Fibroblast of the conjunctiva (primary cell): ENCODE results near the gene SORCS2.

Experiments used
- DNase-seq: peaks from one replicate; pipeline ENCODE4 v3.0.0-alpha.2; 2010; ENCODE audit warnings: low read depth

The SORCS2 gene

GRCh38 chr4:7693711-7694110, 501.4 kb downstream of the SORCS2 start:
- no peak for DNase-seq

- DNase-seq: no peak
These were observed 502.0 kb downstream of the SORCS2 start for GRCh38 chr4:7694324-7694723.

GRCh38 chr4:7697343-7697742, 505.0 kb downstream of the SORCS2 start:
- DNase-seq: no peak

GRCh38 chr4:7697821-7698220, 505.5 kb downstream of the SORCS2 start:
- DNase-seq: no peak

GRCh38 chr4:7698584-7698983, 506.2 kb downstream of the SORCS2 start:
- no peak for DNase-seq

- no peak for DNase-seq
These were observed 506.7 kb downstream of the SORCS2 start for GRCh38 chr4:7699031-7699430.

- no peak for DNase-seq
These were observed 507.5 kb downstream of the SORCS2 start for GRCh38 chr4:7699825-7700224.

GRCh38 chr4:7700665-7701064, 508.3 kb downstream of the SORCS2 start:
- DNase-seq: no peak

- DNase-seq: no peak
These were observed 509.7 kb downstream of the SORCS2 start for GRCh38 chr4:7701866-7702649.

GRCh38 chr4:7703688-7704087, 511.4 kb downstream of the SORCS2 start:
- no peak for DNase-seq

- no peak for DNase-seq
These were observed 511.8 kb downstream of the SORCS2 start for GRCh38 chr4:7704091-7704490.

GRCh38 chr4:7704625-7705024, 512.3 kb downstream of the SORCS2 start:
- DNase-seq: no peak

GRCh38 chr4:7705062-7705461, 512.7 kb downstream of the SORCS2 start:
- no peak for DNase-seq

GRCh38 chr4:7705593-7705992, 513.3 kb downstream of the SORCS2 start:
- no peak for DNase-seq

- DNase-seq: no peak
These were observed 515.9 kb downstream of the SORCS2 start for GRCh38 chr4:7708238-7708637.

- no peak for DNase-seq
These were observed 516.6 kb downstream of the SORCS2 start for GRCh38 chr4:7708981-7709380.

- no peak for DNase-seq
These were observed 517.1 kb downstream of the SORCS2 start for GRCh38 chr4:7709431-7709830.

- no peak for DNase-seq
These were observed 517.8 kb downstream of the SORCS2 start for GRCh38 chr4:7710126-7710525.

GRCh38 chr4:7710576-7711306, 518.4 kb downstream of the SORCS2 start:
- DNase-seq: no peak

- no peak for DNase-seq
These were observed 519.1 kb downstream of the SORCS2 start for GRCh38 chr4:7711307-7711963.

GRCh38 chr4:7712021-7712671, 519.8 kb downstream of the SORCS2 start:
- DNase-seq: no peak

GRCh38 chr4:7713757-7714156, 521.4 kb downstream of the SORCS2 start:
- DNase-seq: no peak

- DNase-seq: no peak
These were observed 521.8 kb downstream of the SORCS2 start for GRCh38 chr4:7714176-7714575.
